A549 treated with AZD9567 at 1 μM for 4 hours (cell line): ENCODE data around the gene QRICH1. TPM values are rescaled to one million over a fixed set of nuclear protein-coding genes. Genes with fewer than 3 reads are reported as not detected.

Experiments used
- total RNA-seq: library from RNA; stranded (reverse); fragments of 200-300 nt; extraction: Qiagen RNA extraction; gene quantifications from 5 replicates; pipeline ENCODE4 v1.2.3, GENCODE V29; 2022; ENCODE audit not compliant: insufficient read depth

The QRICH1 gene, protein sequence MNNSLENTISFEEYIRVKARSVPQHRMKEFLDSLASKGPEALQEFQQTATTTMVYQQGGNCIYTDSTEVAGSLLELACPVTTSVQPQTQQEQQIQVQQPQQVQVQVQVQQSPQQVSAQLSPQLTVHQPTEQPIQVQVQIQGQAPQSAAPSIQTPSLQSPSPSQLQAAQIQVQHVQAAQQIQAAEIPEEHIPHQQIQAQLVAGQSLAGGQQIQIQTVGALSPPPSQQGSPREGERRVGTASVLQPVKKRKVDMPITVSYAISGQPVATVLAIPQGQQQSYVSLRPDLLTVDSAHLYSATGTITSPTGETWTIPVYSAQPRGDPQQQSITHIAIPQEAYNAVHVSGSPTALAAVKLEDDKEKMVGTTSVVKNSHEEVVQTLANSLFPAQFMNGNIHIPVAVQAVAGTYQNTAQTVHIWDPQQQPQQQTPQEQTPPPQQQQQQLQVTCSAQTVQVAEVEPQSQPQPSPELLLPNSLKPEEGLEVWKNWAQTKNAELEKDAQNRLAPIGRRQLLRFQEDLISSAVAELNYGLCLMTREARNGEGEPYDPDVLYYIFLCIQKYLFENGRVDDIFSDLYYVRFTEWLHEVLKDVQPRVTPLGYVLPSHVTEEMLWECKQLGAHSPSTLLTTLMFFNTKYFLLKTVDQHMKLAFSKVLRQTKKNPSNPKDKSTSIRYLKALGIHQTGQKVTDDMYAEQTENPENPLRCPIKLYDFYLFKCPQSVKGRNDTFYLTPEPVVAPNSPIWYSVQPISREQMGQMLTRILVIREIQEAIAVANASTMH
- total RNA-seq: 35.3 to 40.4 TPM (median 38.3 TPM) in 5 replicates

DNA sequence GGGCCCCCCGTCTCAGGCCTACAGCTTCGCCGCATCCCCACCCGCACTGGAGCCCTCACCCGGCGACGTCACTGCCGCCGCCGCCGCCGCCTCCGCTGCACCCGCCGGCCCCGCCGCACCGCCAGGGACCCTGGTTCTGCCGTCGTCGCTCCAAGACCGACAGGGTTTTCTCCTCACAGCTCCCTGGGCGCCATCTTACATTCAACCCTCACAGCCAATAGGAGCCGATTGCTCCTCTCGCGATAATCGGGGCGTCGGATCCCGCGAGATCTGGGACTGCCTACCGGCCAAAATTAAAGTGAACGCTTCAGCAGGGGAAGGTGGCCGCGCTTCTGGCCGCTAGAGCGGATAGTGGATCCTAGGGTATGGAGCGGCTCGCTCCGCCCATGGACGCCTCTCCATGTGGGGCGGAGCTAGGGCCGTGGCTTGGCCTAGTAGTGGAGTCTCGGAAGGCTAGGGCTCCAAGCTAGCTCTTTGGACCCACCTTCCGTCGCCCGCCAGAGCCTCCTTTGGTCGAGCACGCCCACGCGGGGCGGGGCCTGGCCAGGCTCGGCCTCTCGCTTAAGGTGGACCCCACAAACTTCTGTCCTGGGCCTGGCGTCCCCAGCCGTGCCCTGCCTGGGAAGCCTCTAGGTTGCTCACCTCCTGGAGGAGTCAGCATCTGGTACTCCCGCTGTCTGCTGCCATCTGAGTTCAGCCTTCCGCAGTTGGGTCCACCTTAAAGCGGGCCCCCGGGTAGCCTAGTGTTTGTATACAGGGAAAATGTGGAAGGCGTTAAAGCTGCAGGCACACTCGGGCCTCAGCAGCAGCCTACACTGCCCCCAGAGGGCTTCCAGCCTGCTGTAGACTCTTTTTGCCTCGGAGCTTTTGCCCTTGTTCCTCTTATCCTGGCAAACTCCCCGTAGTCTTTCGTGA is at the start of gene QRICH1:
Gene QRICH1 (minus strand): TSS at position 219 of the 915 bp plus-strand sequence. CDS start 17,054 bp downstream, outside the sequence.

DNA sequence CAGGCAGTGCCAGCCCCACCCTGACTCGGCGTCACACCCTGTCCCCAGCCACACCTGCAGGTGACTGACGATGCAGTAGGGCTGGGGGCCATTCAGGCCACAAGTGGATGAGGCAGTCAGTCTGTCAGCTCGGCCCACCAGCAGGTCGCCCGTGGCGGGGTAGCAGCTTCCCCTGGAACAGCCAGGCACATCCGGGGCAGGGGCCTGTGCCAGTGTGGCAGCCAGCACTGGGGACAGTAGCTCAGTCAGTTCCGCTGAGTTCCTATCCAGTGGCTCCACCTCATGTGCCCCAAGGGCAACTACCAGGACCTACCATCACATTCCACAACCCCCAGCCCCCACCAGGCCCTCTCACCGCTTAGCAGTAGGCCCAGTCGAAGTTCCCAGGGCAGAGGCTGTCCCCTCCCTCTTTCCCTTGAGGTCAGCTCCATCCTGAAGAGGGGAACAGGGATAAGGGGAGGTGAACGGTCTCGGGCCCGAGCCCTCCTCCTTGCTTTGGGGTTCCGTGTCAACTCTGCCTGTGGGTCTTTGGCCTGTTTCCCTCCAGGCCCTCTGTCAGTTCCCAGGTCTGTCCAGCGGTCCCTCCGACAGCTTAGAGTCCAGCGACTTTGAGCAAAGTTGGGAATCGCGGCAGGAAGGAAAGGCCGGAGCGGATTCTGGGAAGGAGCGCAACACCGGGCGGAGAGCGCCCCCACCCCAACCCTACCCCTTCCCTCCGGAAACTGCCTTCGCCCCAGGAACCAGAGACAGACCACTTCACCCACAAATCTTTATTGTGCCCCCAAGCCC is 38.8 kb upstream of the QRICH1 start, which contains the start of gene LAMB2:
Gene LAMB2 (minus strand): TSS at position 614 of the 789 bp plus-strand sequence. CDS start 183 bp downstream, at position 431.

DNA sequence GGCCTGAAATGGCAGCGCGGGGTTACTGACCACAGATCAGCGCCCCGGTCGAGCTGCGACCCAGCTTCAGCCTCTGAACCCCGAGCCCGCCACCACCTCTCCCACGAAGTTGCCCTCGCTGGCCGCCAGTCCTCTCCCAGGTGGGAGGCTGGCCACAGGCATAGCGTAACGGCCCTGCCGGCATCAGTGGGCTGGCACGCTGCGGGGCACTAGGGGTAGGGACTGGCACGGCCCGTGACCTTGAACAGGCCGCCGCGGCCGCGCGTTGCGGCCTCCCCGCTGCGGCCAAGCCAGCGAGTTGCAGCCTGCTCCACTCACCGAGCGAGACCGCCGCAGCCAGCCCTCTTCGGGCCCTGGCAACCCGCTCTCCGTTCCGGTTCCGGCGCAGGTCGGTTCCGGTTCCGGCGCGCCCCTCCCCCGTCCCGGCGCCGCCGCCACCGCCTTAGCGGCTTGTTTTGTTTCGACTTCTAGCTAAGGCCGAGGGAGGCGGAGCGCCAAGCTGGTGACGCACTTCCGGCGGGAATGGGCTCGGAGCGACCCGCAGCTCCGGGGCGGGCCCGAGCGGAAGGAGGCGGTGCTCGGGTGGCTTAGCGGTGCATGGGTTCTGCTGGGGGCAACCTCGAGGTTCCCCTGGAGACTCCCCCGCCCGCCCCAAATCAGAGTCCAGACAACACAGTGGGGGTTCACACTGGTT is 26.7 kb upstream of the QRICH1 start, which contains the start of gene USP19:
Gene USP19 (minus strand): TSS at position 386 of the 694 bp plus-strand sequence. CDS start 1,678 bp downstream, outside the sequence.

DNA sequence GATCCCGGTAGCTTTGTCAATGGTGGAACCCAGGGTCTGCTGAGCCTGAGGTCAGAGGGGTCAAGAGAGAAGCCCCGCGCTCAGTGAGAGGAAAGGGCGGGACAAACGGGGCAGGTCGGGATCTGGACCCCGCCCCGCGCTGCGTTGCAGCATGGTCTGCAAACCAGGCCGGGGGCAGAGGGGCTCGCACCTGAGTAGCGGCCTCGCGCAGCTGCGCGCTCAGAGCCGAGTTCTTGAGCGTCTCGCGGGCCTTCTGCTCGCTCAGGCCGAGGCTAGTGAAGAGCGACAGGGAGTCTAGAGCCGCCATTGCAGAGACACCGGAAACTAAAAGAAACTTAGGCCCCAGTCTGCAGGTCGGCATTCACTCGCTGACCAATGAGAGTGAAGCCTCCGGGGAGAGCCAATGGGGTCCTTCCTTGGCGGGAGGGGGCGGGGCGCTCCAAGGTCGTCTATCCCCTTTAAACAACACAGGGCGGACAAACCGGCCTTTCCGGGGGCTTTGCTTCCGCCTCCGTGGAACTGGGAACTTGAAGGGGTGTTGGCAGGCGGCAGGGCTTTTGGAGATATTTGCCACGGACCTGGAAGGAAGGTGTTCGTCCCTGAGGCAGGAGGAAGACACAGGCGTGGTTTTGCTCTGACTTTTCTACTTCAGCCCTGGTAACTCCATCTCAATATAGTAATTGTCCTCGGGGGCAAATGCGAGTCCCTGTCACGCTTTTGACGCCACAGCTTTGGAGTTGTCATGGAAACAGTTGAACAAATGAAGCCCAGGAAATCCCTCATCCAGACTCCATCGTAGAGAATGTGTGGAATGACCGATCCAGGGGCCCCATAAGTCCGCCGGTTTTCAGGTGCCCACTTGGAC is 10.8 kb upstream of the QRICH1 start, which contains the start of gene QARS1:
Gene QARS1 (minus strand): TSS at position 331 of the 865 bp plus-strand sequence. CDS start 24 bp downstream, at position 307.

DNA sequence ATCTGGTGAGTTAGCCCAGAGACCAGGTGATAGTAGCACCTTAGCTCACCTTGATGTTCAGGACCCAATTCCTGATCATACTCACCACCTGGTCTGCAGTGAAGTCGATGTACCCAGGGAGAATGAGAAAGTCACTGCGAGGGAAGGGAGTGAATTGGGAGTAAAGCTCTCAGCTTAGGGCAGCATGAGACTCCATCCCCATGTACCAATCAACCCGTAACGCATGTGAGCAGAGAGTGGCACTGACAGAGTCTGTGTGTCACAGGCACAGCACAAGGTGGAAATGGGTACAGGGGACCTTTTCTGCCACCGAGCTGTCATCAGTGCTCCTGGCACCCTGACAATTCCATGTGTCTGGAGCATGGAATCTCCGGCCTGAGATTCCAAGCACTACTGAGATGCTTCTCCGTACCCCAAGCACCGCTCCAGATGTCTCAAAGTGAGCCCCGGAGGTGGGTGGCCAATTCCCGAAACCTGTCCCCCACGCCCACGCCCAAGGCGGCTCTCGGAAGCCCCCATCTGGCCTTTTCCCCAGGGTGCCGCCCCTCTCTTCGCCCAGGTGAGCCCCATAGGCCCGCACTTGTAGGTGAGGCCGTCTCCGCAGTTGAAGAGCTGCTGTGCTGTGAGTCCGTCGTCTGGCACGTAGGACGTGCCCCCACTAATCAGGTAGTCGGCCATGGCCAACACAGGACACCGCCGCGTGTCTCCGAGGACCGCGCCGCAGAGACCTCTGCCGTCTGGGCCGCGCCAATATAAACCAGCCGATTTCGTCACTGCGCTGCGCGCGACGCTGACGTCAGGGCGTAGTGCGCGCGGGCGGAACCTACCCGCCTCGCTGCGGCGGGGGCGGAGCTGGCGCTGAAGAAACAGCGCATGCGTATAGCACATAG is 65.0 kb downstream of the QRICH1 start, which contains the start of gene IMPDH2:
Gene IMPDH2 (minus strand): TSS at position 726 of the 890 bp plus-strand sequence. CDS start 48 bp downstream, at position 678.

DNA sequence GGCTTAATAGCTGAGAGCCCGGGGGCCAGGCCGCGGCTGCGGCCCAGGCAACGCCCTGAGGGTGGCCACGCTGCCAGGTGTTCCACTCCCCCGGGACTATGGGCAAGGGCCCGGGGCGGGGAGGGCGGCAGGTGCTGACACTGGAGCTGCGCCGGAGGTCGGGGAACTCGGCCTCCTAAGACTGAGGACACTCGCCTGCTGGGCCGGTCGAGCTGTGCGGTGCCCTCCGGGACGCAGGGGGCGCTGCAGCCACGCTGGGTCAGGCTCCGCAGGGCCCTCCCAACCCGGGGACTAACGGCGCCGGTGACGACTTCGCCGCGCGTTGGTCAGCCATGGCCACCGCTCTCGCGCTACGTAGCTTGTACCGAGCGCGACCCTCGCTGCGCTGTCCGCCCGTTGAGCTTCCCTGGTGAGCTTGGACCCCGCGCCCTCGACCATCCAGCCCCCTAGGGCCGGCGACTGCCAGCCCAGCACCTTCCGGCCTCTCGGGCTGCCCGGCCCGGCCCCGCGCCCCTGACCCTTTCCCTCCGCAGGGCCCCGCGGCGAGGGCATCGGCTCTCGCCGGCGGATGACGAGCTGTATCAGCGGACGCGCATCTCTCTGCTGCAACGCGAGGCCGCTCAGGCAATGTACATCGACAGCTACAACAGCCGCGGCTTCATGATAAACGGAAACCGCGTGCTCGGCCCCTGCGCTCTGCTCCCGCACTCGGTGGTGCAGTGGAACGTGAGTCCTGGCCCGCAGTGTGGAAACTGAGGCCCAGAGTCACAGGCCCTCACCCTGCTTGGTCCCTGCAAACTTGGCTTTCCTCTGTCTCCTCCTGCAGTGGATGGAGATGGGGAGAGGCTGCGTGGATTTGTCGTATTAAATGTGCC is 71.8 kb downstream of the QRICH1 start, which contains the start of gene NDUFAF3:
Gene NDUFAF3 (plus strand): TSS at position 309 of the 875 bp plus-strand sequence. CDS start 24 bp downstream, at position 333.

DNA sequence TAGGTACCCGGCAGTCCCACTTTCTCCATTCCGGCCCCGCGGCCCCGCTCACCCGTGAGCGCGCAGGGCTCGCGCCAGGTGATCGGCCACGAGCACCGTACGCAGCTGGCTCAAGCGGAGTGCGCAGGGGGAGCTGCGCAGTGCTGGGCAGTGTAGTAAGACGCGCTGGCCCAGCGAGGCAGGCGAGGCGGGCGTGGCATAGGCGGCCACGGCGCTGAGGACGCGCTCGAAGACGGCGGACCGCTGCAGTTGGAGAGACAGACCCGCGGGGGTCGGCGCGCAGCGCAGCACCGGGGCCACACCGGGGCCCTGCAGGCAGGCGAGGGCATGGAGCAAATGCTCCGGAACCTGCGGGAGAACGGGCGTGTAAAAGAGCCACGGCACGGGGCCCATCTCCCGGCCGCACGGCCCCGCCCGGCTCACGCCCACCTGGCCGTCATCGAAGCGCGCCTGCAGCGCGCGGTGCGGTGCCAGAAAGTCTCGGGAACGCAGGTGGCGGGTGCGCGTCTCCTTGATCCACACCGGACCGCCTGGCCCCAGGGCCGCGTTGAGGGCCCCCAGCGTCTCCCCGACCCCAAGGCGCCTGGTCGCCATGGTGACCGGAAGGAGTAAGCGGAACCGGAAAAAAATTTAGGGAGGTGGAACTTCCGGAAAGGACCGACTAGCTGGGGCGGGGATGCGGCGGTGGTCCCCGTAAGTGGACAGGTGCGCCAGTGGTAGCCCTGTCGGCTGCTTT is 75.7 kb downstream of the QRICH1 start, which contains the start of gene DALRD3:
Gene DALRD3 (minus strand): TSS at position 610 of the 736 bp plus-strand sequence. CDS start 16 bp downstream, at position 594.

DNA sequence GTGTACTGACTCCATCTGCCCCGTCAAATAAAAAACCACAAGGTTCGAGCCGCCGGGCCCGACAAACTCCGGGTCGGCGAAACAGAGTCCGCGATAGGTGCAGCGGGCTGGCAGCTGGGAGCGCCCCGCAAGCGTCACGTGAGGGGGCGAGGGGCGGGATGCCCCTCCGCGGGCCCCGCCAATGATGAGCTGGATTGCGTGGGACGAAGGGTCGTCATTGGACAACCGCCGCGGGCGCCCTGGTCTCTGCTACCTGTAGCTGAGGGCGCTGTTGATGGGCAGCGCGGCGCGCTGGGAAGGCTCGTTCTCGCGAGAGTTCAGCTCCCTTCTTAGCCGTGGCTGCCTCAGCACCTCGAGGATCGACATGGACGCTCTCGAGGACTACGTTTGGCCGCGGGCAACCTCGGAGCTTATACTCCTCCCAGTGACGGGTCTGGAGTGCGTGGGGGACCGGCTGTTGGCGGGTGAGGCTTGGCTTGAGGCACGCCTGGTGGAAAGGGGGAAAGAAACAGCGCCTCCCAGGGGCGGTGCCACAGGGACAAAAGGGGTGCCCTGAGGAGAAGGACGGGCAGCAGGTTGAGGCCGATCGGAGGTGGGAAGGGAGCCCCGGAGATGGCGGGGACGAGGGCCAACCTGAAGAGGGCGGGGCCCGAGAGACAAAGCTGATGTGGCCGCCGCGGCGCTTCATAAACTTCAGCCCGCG is 86.7 kb downstream of the QRICH1 start, which contains the start of gene WDR6:
Gene WDR6 (plus strand): TSS at position 324 of the 703 bp plus-strand sequence. CDS start 41 bp downstream, at position 365.

DNA sequence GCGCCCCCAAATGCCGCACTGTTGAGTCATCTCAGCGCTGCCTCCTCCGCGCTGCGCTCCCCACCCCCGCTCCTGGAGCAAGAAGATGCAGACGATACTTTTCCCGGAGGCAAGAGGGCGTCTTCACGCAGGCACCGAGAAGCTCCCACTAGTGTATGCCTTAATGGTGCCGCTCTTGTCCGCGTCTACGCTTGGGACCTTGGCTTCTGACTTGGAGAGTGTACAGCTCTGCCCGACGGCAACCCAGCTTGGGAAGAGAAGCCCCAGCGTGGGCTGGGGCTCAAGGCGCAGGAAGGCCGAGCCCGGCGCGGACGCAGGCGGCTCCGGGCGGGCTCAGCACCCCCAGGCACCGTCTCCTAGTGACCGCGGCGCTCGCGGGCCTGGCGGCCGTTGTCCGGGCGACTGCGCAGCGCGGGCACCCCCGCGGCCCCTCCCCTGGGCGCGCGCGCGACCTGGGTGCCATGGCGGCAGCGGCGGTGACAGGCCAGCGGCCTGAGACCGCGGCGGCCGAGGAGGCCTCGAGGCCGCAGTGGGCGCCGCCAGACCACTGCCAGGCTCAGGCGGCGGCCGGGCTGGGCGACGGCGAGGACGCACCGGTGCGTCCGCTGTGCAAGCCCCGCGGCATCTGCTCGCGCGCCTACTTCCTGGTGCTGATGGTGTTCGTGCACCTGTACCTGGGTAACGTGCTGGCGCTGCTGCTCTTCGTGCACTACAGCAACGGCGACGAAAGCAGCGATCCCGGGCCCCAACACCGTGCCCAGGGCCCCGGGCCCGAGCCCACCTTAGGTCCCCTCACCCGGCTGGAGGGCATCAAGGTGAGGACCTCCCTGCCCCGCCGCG is 103.9 kb downstream of the QRICH1 start, which contains the start of gene P4HTM:
Gene P4HTM (plus strand): TSS at position 446 of the 840 bp plus-strand sequence. CDS start 16 bp downstream, at position 462.

Other genes with a start within 250 kb of the QRICH1 start
- gene PRKAR2A, start 246.2 kb downstream of the QRICH1 start, total RNA-seq: 15.5 to 19.1 TPM (median 18.8 TPM) in 5 replicates
- 5.8 to 10.4 TPM (median 9.5 TPM) in 5 replicates for gene SLC25A20, start 195.2 kb downstream of the QRICH1 start, total RNA-seq
- 51.8 to 67.0 TPM (median 55.1 TPM) in 5 replicates for gene ARIH2, start 175.2 kb downstream of the QRICH1 start, total RNA-seq
- 17.1 to 20.0 TPM (median 18.3 TPM) in 5 replicates for gene P4HTM, start 103.8 kb downstream of the QRICH1 start, total RNA-seq
- gene WDR6, start 86.7 kb downstream of the QRICH1 start, total RNA-seq: 62.9 to 82.1 TPM (median 77.8 TPM) in 5 replicates
- 19.8 to 26.3 TPM (median 26.0 TPM) in 5 replicates for gene DALRD3, start 75.5 kb downstream of the QRICH1 start, total RNA-seq
- gene NDUFAF3, start 72.0 kb downstream of the QRICH1 start, total RNA-seq: 64.2 to 93.5 TPM (median 87.1 TPM) in 5 replicates
- gene IMPDH2, start 64.7 kb downstream of the QRICH1 start, total RNA-seq: 128 to 175 TPM (median 165 TPM) in 5 replicates
- 138 to 189 TPM (median 143 TPM) in 5 replicates for gene QARS1, start 10.7 kb upstream of the QRICH1 start, total RNA-seq
- gene USP19, start 26.8 kb upstream of the QRICH1 start, total RNA-seq: 23.0 to 26.1 TPM (median 24.1 TPM) in 5 replicates
- gene LAMB2, start 39.0 kb upstream of the QRICH1 start, total RNA-seq: 98.2 to 133 TPM (median 104 TPM) in 5 replicates
- 13.6 to 16.8 TPM (median 15.9 TPM) in 5 replicates for gene CCDC71, start 72.3 kb upstream of the QRICH1 start, total RNA-seq
- gene KLHDC8B, start 77.5 kb upstream of the QRICH1 start, total RNA-seq: 4.2 to 7.4 TPM (median 4.6 TPM) in 5 replicates
- 1.7 to 3.0 TPM (median 1.9 TPM) in 5 replicates for gene C3orf62, start 183.2 kb upstream of the QRICH1 start, total RNA-seq
- gene USP4, start 246.0 kb upstream of the QRICH1 start, total RNA-seq: 11.6 to 14.8 TPM (median 14.2 TPM) in 5 replicates